HG03460 (cell line): ENCODE results near the gene ARMC10.
"Not testable (repeated sequence)": the region's sequence is repeated elsewhere in the genome, so short reads cannot be mapped to it uniquely, and the experiment has no call there.

Source experiments
- ATAC-seq: cut with Tn5 transposase; IDR thresholded peaks from one replicate; pipeline ENCODE4 v1.9.1; 2021; ENCODE audit not compliant: unreplicated experiment

The ARMC10 gene

DNA sequence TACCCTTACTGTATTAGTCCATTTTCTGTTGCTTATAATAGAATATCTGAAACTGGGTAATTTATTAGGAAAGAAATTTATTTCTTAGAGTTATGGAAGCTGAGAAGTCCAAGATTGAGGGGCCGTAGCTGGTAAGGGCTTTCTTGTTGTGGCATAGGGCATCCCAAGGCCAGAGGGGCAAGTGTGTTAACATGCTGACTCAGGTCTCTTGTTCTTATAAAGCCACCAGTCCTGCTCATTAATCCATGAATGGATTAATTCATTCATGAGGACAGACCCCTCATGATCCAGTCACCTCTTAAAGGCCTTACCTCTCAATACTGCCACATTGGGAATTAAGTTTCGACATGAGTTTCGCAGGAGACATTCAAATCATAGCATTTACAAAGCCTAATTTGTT is 2.4 kb downstream of the ARMC10 start:
- no peak for ATAC-seq

DNA sequence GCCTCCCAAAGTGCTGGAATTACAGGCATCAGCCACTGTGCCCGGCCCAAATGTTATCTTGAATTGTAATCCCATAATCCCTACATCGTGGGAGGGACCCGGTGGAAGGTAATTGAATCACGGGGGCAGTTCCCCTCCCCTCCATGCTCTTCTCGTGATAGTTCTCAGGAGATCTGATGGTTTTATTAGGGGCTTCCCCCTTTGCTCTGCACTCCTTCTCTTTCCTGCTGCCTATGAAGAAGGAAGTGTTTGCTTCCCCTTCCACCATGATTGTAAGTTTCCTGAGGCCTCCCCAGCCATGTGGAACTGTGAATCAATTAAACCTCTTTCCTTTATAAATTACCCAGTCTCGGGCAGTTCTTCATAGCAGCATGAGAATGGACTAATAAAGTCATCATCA is 3.3 kb downstream of the ARMC10 start:
- not testable (repeated sequence) for ATAC-seq

DNA sequence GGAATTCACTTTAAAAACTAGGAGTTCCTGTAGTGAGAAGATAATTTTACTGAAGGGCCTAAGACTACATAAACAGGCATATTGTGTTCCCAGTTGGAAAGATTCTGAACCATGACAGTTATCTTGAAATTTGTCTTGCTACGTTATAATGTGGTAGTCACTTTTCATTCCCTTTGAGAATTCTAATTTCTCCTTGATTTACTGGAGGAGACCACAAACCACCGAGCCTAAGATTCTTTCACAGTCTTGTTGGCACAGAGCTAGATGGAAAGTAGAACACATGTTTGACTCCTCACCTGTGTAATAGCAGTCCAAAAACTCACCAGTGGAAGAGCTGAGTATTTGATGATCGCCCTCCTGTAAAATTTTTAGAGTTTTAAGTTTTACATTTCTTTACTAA is 4.9 kb downstream of the ARMC10 start:
- no peak for ATAC-seq

DNA sequence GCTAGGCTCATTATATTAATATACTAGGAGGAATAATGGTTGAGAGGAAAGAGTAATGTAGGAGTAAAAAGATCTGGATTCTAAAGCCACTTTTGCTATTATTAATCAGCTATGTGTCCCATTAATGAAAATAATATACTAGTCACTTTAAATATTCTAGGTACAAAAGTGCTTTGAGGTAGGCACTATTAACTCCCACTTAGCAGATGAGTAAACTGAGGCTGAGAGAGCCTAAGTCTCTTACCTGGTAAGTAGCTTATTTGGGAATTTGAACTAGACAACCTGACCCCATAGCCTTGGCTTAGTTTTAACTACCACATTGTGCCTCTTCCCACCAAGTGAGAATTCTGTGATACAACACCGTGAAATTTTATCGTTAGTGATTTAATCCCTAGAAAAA is 6.0 kb downstream of the ARMC10 start:
- ATAC-seq = no peak

DNA sequence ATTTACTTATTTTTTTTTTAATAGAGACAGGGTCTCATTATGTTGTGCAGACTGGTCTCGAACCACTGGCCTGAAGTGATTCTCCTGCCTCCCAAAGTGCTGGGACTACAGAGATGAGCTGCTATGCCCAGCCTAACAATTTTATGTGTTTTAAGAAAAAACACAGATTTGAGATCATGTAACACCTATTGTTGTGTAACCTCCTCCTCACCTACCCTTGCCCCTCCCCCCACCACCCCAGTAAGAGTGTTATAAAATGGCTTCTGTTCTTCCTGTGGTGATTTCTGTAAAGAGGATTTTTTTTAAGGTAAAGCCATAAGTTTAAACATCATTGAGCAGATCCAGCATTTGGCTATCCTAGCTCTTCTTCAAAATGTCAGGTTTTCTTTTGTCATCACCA is 7.6 kb downstream of the ARMC10 start:
- no peak for ATAC-seq

DNA sequence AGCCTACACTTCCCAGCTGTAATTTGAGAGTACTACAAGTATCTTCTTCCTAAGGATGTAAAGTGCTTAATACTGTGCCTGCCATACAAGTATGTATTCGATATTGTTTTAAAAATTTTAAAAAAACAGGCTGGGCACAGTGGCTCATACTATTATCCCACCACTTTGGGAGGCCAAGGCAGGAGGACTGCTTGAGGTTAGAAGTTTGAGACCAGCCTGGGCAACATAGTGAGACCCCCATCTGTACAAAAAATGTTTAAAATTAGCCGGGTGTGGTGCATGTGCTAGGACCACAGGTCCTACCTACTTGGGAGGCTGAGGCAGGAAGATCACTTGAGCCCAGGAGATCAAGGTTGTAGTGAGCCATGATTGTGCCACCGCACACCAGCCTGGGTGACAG is 8.3 kb downstream of the ARMC10 start:
- no peak for ATAC-seq

DNA sequence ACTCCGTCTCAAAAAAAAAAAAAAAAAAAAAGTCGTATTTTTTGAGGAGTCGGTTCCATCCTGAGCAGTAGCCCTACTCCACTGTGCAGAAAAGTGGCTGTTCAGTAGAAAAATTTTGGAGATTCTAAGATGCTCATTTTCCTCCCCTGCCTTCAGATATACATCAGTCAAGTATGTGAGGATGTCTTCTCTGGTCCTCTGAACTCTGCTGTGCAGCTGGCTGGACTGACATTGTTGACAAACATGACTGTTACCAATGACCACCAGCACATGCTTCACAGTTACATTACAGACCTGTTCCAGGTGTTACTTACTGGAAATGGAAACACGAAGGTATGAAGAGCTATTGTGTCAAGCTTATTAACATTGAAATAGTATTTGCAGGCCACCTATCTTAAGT is 17.4 kb downstream of the ARMC10 start:
- not testable (repeated sequence) for ATAC-seq

DNA sequence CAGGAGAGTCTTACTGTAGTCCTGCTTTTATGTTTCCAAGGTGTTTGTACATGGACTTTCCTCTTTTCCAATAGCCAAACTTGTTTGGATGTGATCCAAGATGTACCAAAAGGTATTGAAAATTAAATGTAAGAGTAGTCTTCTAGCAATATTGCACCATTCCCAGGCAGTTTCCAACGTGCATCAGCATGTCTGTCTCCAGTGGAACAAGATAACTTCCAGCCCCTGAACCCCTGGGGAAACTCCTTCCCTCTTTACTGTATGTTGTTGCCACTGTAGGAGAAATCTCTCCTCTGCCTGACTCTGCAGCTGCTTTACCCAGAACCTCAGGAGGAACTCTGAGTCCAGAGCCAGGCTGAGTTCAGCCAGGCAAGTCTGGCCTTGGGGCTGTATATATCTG is 18.5 kb downstream of the ARMC10 start:
- no peak for ATAC-seq

DNA sequence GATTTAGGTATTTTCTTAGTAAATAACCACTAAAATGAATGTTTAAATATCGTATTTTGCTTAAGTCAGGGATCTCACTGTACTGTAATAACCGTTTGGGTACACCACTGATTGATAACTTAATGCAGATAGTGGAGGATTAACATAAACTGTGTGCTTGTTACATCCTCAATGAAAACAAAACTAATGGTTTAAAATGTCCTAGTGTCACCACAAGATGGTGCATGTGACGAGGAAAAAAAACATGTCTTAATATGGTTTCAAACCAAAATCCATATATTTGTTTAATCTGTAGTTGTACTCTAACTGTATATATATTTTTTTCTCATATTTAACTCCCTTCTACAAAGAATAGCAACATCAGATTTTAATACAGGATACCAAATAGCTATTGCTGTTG is 19.2 kb downstream of the ARMC10 start:
- ATAC-seq = no peak

DNA sequence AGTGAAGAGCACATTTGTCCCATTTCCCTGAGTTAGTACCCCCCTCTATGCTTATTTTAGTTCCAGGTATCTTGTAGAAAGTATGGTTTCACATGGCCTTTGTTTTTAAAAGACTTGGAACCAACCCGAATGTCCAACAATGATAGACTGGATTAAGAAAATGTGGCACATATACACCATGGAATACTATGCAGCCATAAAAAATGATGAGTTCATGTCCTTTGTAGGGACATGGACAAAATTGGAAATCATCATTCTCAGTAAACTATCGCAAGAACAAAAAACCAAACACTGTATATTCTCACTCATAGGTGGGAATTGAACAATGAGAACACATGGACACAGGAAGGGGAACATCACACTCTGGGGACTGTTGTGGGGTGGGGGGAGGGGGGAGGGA is 20.6 kb downstream of the ARMC10 start:
- not testable (repeated sequence) for ATAC-seq

DNA sequence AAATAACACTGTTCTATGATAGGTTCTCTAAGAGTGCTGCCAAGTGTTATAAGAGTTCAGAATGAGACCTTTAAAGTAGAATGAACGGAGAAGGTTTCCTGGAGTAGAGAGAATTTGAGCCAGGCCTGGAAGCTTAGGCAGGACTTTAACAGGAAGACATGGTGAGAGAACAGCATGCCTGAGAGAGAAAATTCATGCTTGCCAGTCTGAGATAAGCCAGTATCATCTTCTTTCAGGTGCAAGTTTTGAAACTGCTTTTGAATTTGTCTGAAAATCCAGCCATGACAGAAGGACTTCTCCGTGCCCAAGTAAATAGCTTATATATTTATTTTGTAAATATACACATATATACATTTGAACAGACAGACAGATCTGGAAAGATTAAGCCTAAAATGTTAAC is 22.1 kb downstream of the ARMC10 start:
- ATAC-seq = no peak

DNA sequence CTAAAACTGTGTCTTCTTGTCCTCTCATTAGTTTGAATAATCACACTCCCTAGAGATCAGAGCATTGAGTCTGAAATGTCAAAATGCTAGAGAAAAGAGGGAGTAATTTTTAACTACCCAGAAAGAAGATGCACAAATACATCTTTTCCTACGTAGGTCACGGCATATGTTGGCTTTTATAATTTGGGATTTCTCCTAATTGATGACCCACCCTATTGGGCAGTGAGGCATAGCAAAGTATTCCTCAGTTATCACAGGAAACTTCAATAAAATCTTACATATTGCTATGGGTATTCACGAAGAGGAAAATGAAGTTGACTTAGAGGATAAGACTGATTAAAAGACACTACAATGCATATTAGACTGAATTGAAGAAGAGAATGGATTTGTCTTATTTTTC is 25.4 kb downstream of the ARMC10 start:
- ATAC-seq = no peak

DNA sequence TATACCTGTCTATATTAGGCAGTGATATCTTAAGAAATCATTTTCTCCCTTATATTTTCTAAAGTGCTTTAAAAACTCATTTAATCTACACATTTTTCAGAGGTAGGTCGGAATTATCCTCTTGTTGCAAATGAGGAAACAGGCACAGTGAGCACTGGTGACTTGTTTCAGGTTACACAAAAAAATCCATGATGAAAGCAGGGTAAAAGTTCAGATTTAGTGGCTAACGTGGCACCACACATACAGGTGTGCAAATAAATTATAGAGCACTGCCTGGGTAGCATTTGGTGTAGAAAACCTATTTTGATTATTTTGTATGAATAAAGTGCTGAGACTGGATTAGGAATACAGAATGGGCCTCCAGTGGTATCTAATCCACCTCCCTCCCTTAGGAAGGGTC is 26.6 kb downstream of the ARMC10 start:
- ATAC-seq = no peak

DNA sequence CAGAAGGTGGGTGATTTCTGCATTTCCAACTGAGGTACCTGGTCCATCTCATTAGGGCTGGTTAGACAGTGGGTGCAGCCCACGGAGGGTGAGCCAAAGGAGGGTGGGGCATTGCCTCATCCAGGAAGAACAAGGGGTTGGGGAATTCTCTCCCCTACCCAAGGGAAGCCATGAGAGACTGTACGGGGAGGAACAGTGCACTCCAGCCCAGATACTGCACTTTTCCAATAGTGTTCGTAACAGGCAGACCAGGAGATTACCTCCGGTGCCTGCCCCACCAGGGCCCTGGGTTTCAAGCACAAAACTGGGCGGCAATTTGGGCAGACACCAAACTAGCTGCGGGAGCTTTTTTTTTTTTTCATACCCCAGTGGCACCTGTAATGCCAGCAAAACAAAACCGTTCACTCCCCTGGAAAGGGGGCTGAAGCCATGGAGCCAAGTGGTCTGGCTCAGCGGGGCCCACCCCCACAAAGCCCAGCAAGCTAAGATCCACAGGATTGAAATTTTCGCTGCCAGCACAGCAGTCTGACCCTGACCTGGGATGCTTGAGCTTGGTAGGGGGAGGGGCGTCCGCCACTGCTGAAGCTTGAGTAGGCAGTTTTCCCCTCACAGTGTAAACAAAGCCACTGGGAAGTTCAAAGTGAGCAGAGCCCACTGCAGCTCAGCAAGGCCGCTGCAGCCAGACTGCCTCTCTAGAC is 31.2 kb downstream of the ARMC10 start:
- ATAC-seq = no peak

DNA sequence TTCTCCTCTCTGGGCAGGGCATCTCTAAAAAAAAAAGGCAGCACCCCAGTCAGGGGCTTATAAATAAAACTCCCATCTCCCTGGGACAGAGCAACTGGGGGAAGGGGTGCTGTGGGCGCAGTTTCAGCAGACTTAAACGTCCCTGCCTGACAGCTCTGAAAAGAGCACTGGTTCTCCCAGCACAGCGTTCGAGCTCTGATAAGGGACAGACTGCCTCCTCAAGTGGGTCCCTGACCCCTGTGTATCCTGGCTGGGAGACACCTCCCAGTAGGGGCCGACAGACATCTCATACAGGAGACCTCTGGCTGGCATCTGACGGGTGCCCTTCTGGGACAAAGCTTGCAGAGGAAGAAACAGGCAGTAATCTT is 31.7 kb downstream of the ARMC10 start:
- not testable (repeated sequence) for ATAC-seq

DNA sequence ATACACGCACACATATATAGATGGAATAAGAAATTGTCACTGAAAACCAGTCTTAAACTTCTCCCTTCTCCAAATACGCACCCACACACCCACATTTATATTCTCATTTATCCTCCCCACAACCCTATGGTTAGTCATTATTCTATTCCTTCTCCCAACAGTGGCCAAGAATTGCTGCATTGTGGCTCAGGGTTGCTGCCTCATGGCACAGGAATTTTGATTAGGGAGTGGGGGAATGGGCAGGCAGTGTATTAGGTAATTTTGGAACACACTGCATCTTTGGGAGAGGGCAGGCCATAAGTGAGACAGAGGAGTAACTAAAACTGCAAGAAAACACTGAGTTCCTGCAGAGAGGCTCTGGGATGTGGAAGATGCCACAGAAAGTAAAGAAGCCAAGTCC is 38.2 kb downstream of the ARMC10 start:
- ATAC-seq = no peak

DNA sequence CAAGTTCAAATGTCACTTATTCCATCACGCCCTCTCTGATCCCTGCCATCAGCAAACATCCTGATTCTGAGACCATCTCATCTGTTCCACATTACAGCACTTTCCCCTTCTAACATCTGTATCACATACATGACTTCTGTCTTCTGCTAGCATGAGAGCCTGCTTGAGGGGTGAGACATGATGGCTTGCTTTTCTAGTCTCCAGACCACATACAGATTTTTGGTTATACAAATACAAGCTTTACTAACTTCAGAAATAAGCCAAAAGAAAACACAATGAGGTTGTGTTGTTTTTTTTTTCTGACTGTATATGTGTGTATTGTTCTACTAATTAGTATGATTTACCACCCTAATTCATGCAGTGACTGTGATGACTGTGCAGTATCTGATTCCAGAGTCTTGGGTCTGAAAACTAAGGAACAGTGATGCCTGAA is 39.7 kb downstream of the ARMC10 start:
- no peak for ATAC-seq

DNA sequence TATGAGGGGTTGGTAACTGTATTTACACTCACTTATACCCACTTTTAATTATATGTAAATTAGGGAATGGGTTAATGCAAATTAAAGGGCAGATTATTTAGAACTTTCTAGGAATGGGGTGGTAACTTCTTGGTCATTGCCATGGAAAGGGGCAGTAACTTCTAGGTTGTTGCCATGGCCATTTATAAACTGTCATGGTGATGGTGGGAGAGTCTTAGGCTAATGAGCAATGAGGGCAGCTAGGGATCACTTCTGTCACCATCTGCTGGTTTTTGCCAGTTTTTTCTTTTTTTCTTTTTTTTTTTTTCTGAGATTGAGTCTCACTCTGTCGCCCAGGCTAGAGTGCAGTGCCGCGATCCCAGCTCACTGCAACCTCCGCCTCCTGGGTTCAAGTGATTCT is 40.8 kb downstream of the ARMC10 start:
- no peak for ATAC-seq

DNA sequence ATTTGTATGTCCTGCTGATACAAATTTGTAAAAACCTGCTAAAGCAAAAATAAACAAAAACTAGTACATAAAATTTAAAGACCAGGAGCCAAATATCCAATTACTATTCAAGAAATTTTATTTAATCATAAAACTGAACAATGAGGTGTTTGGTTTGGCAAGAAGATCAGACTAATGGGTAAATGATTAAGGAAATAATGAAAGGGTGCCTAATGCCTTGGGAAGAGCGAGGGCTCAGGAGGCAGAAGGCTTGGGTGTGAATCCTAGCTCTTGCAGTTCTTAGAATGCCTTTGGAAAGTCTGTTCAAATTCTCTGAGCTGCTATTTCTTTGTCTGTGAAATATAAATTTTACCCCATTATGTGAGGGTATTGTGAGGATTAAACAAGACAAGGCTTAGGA is 41.6 kb downstream of the ARMC10 start:
- ATAC-seq = no peak

DNA sequence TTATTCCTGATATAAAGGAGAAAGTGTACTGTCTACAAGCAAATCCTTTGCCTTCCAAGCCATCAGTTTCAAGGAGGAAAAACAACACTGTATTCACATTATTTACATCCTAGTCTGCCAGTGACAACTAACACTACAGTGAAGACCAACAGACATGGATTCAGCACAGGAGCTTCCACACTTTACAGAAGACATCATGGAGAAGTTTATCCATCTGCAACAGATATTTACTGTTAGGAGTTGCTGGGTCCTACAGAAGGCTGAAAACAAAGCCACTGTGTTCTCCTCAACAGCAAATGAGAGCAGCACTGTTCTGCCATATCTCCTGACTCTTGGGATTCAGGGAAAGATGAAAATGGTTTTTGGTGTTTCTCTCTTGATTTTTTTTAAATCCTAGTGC is 42.1 kb downstream of the ARMC10 start:
- ATAC-seq = no peak

DNA sequence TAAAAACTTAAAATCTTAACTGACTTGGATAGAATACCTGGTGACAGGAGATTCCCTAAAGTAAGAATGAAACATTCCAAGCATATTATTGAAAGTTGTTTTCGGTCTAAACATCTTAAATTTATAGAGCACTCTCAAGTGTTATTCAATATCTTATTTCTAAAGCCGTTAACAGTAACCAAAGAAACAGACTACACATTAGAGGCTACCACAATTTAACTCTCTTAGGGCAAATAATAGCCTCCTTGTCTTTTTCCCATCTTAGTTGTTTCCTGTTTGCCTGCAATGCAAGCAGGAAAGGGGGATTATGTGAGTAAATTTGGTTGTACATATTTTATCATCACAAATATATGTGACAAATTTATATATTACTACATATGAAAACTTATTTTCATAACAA is 42.5 kb downstream of the ARMC10 start:
- ATAC-seq = no peak

DNA sequence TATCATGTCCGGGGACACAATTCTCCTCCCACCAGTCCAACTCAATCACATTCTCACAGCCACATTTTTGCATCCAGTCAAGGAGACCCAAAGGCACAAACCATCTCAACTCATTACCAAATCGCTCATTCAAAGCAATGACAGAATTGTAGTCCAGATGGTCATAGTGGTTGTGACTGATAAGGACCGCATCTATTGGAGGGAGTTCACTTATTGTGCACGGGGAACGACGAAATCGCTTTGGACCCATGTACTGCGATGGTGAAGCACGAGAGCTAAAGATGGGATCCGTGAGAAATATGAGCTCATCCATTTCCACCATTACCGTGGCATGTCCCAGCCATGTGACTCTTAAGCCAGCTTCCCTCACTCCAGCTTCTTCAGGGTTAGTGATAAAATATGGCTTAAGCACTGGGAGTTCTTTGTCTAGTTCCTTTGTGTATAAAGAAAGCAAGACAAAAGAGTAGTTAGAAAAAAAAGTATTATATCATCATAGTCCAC is 44.9 kb downstream of the ARMC10 start:
- ATAC-seq = no peak

DNA sequence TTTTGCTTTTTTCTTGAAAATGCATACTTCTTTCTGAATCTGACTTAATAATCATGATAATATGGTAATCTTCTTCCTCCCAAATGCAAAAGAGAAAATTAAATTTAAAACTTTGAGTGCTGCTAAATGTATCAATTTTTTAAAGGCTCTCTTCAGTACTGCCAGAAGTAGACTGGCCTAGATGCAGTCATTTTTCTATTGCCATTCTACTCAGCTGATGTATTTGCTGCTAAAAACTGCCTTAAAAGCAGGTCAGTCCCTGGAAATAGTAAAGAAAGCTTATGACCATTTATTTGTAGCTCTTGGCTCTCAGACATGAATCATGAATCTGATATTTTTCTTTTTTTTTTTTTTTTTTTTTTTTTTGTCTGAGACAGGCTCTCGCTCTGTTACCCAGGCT is 45.4 kb downstream of the ARMC10 start:
- no peak for ATAC-seq
